ENCODE results near the gene DUSP23.

DNA sequence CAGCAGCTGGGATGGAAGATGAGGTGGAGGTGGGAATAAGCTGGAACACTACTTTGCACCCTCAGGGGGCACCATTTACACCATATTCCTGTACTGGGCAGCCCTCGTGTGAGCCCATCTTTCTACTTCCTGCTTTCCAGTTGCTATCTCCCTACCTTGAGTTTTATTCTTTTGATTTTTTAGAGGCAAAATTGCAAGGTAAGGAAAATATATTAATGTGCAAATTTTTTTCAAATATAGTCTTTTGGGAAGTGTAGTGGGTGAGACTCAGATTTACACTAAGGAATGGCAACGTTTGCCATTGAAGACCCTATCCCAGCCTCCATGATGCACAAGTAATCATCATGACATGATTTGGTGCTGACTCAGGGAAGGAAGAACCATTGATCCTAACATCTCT, 31.1 kb upstream of the DUSP23 start:
- TF ChIP-seq, protein P1, sequence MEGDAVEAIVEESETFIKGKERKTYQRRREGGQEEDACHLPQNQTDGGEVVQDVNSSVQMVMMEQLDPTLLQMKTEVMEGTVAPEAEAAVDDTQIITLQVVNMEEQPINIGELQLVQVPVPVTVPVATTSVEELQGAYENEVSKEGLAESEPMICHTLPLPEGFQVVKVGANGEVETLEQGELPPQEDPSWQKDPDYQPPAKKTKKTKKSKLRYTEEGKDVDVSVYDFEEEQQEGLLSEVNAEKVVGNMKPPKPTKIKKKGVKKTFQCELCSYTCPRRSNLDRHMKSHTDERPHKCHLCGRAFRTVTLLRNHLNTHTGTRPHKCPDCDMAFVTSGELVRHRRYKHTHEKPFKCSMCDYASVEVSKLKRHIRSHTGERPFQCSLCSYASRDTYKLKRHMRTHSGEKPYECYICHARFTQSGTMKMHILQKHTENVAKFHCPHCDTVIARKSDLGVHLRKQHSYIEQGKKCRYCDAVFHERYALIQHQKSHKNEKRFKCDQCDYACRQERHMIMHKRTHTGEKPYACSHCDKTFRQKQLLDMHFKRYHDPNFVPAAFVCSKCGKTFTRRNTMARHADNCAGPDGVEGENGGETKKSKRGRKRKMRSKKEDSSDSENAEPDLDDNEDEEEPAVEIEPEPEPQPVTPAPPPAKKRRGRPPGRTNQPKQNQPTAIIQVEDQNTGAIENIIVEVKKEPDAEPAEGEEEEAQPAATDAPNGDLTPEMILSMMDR (IDR thresholded peaks at IDR 0.05; ENCODE audit: low read length), result no peak
- TF ChIP-seq EZH2 (IDR thresholded peaks at IDR 0.05; ENCODE audit: borderline replicate concordance, low read length), result no peak

Data from OCI-LY1 (cell line).